CD14-positive monocyte (primary cell): ENCODE results near the gene MVP. TPM values are rescaled to one million over a fixed set of nuclear protein-coding genes. Genes with fewer than 3 reads are reported as not detected.

Source experiments
- DNase-seq, 3 donors: peaks; one replicate each; pipeline ENCODE4 v3.0.0-alpha.2; 2011 to 2022
- H2AFZ ChIP-seq: 2 replicates; pipeline ENCODE4 v1.6.0; 2012; ENCODE audit warnings: mild to moderate bottlenecking, low read depth, low read length, inconsistent platforms; ENCODE audit not compliant: insufficient read depth, poor library complexity, severe bottlenecking
- H3K27ac ChIP-seq, 2 donors: 1 replicate in 1 of 2; 2 replicates in 1 of 2; pipeline ENCODE4 v1.5.1; 2012 to 2013; ENCODE audit warnings: low read length in 2 of 2, control low read depth in 1 of 2, inconsistent platforms in 1 of 2, low read depth in 1 of 2, mild to moderate bottlenecking in 1 of 2
- H3K27me3 ChIP-seq, 2 donors: one replicate each; pipeline versions ENCODE4 v1.6.0 to v1.6.1; 2011 to 2013; ENCODE audit warnings: low read length in 2 of 2; ENCODE audit not compliant: control insufficient read depth in 2 of 2, insufficient read depth in 2 of 2
- H3K36me3 ChIP-seq, 2 donors: replicated peaks in 1 of 2; 1 replicate in 1 of 2; 2 replicates in 1 of 2; pipeline versions ENCODE4 v1.5.1 to v1.6.1; 2012 to 2013; ENCODE audit warnings: low read length in 2 of 2, control low read depth in 1 of 2, inconsistent platforms in 1 of 2, mild to moderate bottlenecking in 1 of 2; ENCODE audit not compliant: insufficient read depth in 2 of 2, control insufficient read depth in 1 of 2
- H3K4me1 ChIP-seq, 2 donors: 1 replicate in 1 of 2; 2 replicates in 1 of 2; pipeline versions ENCODE4 v1.5.1 to v1.6.1; 2012 to 2013; ENCODE audit warnings: low read length in 2 of 2, control low read depth in 1 of 2, inconsistent platforms in 1 of 2, mild to moderate bottlenecking in 1 of 2, moderate library complexity in 1 of 2; ENCODE audit not compliant: insufficient read depth in 2 of 2, control insufficient read depth in 1 of 2
- H3K4me2 ChIP-seq: replicated peaks from 2 replicates; pipeline ENCODE3; 2012; ENCODE audit warnings: low read length, moderate library complexity, mild to moderate bottlenecking; ENCODE audit not compliant: poor library complexity, severe bottlenecking; ENCODE audit errors: extremely low read depth
- H3K4me3 ChIP-seq, 3 experiments: fragments of 200-600 bp in 1 of 3; sonication (generic) in 1 of 3; replicated peaks in 1 of 3; 1 replicate in 2 of 3; 2 replicates in 1 of 3; pipeline ENCODE4 v1.5.1; 2011 to 2013; ENCODE audit warnings: low read length in 3 of 3, mild to moderate bottlenecking in 3 of 3, control low read depth in 2 of 3, low read depth in 2 of 3, inconsistent platforms in 1 of 3, moderate library complexity in 1 of 3
- H3K79me2 ChIP-seq: 2 replicates; pipeline ENCODE4 v1.6.0; 2012; ENCODE audit warnings: mild to moderate bottlenecking, control low read depth, inconsistent platforms, low read length, moderate library complexity; ENCODE audit not compliant: insufficient read depth
- H3K9ac ChIP-seq: 2 replicates; pipeline ENCODE4 v1.6.0; 2017; ENCODE audit warnings: low read length, mild to moderate bottlenecking; ENCODE audit not compliant: insufficient read depth, poor library complexity, severe bottlenecking
- H3K9me3 ChIP-seq, 2 donors: replicated peaks in 1 of 2; 1 replicate in 1 of 2; 2 replicates in 1 of 2; pipeline versions ENCODE4 v1.5.1 to v1.6.1; 2012 to 2013; ENCODE audit warnings: low read length in 2 of 2, control low read depth in 1 of 2; ENCODE audit not compliant: control insufficient read depth in 1 of 2, insufficient read depth in 1 of 2
- H4K20me1 ChIP-seq: 2 replicates; pipeline ENCODE4 v1.6.0; 2012; ENCODE audit warnings: mild to moderate bottlenecking, low read length, control low read depth, moderate library complexity; ENCODE audit not compliant: insufficient read depth
- H3K27ac Mint-ChIP-seq, 7 donors: one replicate each; pipeline ENCODE4 v1.8.0; 2020; ENCODE audit warnings: mild to moderate bottlenecking in 7 of 7, mixed read lengths in 7 of 7, moderate library complexity in 6 of 7, inconsistent platforms in 2 of 7
- H3K27me3 Mint-ChIP-seq, 3 donors: one replicate each; pipeline ENCODE4 v1.8.0; 2021 to 2022; ENCODE audit warnings: low read depth in 3 of 3, mild to moderate bottlenecking in 3 of 3, mixed read lengths in 3 of 3, moderate library complexity in 3 of 3, inconsistent platforms in 1 of 3
- H3K36me3 Mint-ChIP-seq, 2 donors: one replicate each; pipeline ENCODE4 v1.8.0; 2020; ENCODE audit warnings: mixed read lengths in 2 of 2, inconsistent platforms in 1 of 2, mild to moderate bottlenecking in 1 of 2
- H3K4me1 Mint-ChIP-seq: one replicate; pipeline ENCODE4 v1.8.0; 2020; ENCODE audit warnings: mild to moderate bottlenecking, mixed read lengths
- H3K4me3 Mint-ChIP-seq, 2 donors: one replicate each; pipeline ENCODE4 v1.8.0; 2020; ENCODE audit warnings: mild to moderate bottlenecking in 2 of 2, mixed read lengths in 2 of 2, moderate library complexity in 1 of 2
- H3K9me3 Mint-ChIP-seq, 7 donors: one replicate each; pipeline ENCODE4 v1.8.0; 2020 to 2022; ENCODE audit warnings: mixed read lengths in 7 of 7, mild to moderate bottlenecking in 6 of 7, moderate library complexity in 6 of 7, inconsistent platforms in 2 of 7
- WGBS: methylation state at CpG from one replicate; pipeline ENCODE4 v1.1.5; 2013; ENCODE audit warnings: missing lambda C conversion rate; ENCODE audit not compliant: insufficient coverage; 5-methylcytosine and 5-hydroxymethylcytosine counted together
- intact Hi-C, 2 donors: fragments of 100-400 bp; cut with micrococcal nuclease; formaldehyde crosslinking; loops; one replicate each; pipeline versions ENCODE4 v1.15.0 to v1.15.1; 2023
- polyA plus RNA-seq, 3 donors: library from polyadenylated mRNA; depleted of rRNA in 1 of 3; unstranded in 2 of 3; stranded (reverse) in 1 of 3; fragments of 300-500 nt in 2 of 3; fragments of >200 nt in 1 of 3; fragmentation: Illumina TruSeq in 2 of 3; gene quantifications; 1 replicate in 2 of 3; 2 replicates in 1 of 3; pipeline ENCODE4 v1.2.3, GENCODE V29; 2012 to 2021
- TF ChIP-seq, protein P1 (sequence below): fragments of 200-600 bp; IDR thresholded peaks from one replicate; pipeline ENCODE4 v1.8.0; 2022; ENCODE audit warnings: antibody characterized with exemption, mild to moderate bottlenecking

Gene MVP
- polyA plus RNA-seq, 3 donors, result 146 to 274 (median 185) TPM

DNA sequence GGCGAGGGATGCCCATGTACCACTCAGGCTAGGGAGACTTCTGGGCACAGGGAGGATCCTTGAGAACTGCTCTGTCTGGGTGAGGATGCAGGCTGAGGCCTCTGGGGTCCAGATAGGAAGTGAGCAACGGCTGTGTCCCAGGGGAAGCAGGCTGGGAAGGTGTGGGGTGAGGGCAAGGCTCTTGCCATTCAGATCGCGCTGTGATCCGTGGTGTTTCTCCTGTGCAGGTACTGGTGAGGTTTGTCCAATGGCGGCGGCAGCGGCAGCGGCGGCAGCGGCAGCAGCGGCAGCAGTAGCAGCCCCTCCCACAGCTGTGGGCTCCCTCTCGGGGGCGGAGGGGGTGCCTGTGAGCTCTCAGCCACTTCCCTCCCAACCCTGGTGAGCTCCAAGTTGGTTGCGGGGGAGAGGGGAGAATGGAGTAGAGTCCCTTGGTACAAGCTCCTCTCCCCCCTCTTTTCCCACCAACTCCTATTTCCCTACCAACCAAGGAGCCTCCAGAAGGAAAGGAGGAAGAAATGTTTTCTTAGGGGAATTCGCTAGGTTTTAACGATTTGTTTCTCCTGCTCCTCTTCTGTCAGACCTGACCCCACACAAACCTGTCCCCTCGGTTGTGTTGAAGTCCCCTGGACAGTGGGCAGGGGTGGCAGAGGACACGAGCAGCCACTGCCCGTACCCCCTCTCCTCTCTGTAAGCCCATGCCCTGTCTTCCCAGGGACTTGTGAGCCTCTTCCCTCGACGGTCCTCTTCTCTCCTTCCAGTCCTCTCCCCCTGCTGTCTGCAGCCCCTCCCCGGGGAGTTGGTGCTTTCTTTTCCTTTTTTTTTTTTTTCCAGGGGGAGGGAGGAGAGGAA lies 10.2 kb upstream of the MVP start:
- Mint-ChIP-seq H3K4me1 (peaks cover 57% of the 10 kb centered on the region), H3K27ac (peak overlapping the region in 6 of 7 donors; percentile 18 to 92 (median 74)), H3K9me3 (peaks cover 0 to 8% (median 3%) of the 10 kb centered on the region in 7 donors), H3K27me3 (peaks cover 22 to 34% (median 31%) of the 10 kb centered on the region in 3 donors), H3K4me3 (no peak overlapping the region), H3K36me3 (peaks cover 21 to 31% of the 10 kb centered on the region in 2 donors)
- H4K20me1 ChIP-seq, result peaks cover 36% of the 10 kb centered on the region
- peak overlapping the region in 1 of 3 experiments; percentile 73 for H3K4me3 ChIP-seq
- H3K4me1 ChIP-seq, result peaks cover 56 to 66% of the 10 kb centered on the region in 2 donors
- no peaks in the 10 kb centered on the region for H3K9me3 ChIP-seq
- DNase-seq, result no peak
- intact Hi-C loops, result loop anchor here (5.0 to 10.0 kb wide), 2 partner anchors 37 to 185 kb away; partner anchors contain the start of genes HIRIP3 (in 1 of the 2) and INO80E (in 1 of the 2)
- no peak overlapping the region for H2AFZ ChIP-seq
- peaks cover 13 to 23% of the 10 kb centered on the region in 2 donors for H3K36me3 ChIP-seq
- H3K27ac ChIP-seq, result peak overlapping the region; percentile 29 to 59
- H3K79me2 ChIP-seq, result peaks cover 27% of the 10 kb centered on the region
- TF ChIP-seq, protein P1, sequence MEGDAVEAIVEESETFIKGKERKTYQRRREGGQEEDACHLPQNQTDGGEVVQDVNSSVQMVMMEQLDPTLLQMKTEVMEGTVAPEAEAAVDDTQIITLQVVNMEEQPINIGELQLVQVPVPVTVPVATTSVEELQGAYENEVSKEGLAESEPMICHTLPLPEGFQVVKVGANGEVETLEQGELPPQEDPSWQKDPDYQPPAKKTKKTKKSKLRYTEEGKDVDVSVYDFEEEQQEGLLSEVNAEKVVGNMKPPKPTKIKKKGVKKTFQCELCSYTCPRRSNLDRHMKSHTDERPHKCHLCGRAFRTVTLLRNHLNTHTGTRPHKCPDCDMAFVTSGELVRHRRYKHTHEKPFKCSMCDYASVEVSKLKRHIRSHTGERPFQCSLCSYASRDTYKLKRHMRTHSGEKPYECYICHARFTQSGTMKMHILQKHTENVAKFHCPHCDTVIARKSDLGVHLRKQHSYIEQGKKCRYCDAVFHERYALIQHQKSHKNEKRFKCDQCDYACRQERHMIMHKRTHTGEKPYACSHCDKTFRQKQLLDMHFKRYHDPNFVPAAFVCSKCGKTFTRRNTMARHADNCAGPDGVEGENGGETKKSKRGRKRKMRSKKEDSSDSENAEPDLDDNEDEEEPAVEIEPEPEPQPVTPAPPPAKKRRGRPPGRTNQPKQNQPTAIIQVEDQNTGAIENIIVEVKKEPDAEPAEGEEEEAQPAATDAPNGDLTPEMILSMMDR, result no peak
- H3K4me2 ChIP-seq, result peak overlapping the region; percentile 76
- peaks cover 5 to 24% of the 10 kb centered on the region in 2 donors for H3K27me3 ChIP-seq
- 69% methylated on average over 5 of the region's 23 CpGs for WGBS
- H3K9ac ChIP-seq, result peak overlapping the region; percentile 50

DNA sequence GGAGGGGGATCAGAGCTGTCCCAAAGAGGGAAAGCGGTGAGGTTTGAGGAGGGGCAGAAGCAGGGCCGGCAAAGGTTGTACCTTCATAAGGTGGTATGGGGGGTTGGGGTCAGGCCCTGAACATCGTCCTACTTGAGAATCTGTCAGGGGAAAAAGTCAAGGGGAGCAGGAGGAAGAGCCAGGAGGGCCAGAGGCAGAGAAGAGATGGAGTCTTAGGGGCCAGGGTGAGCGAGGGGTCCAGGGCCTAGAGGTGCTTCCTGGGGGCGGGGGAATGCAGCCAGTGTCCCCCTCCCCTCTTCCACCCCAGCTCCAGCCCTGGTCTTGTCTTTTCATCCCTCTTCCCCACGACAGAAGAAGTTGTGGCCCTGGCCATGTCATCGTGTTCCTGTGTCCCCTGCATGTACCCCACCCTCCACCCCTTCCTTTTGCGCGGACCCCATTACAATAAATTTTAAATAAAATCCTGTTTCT lies 9.5 kb upstream of the MVP start:
- Histone ChIP-seq H3K27me3 (peaks cover 5 to 24% of the 10 kb centered on the region in 2 donors), H3K36me3 (peaks cover 13 to 23% of the 10 kb centered on the region in 2 donors), H3K9me3 (no peaks in the 10 kb centered on the region), H3K79me2 (peaks cover 27% of the 10 kb centered on the region), H4K20me1 (peaks cover 36% of the 10 kb centered on the region), H3K27ac (peak overlapping the region; percentile 29 to 59), H3K4me2 (peak overlapping the region; percentile 76), H3K9ac (peak overlapping the region; percentile 50), H3K4me3 (peak overlapping the region in 2 of 3 experiments; percentile 57 to 73), H3K4me1 (peaks cover 60 to 71% of the 10 kb centered on the region in 2 donors), H2AFZ (peak overlapping the region; percentile 70)
- Mint-ChIP-seq H3K27me3 (peaks cover 20 to 34% (median 31%) of the 10 kb centered on the region in 3 donors), H3K4me3 (peak overlapping the region; percentile 83 to 95), H3K9me3 (peaks cover 0 to 8% (median 3%) of the 10 kb centered on the region in 7 donors), H3K4me1 (peaks cover 63% of the 10 kb centered on the region), H3K27ac (peak overlapping the region; percentile 46 to 92 (median 87)), H3K36me3 (peaks cover 21 to 31% of the 10 kb centered on the region in 2 donors)
- TF ChIP-seq, protein P1, result no peak
- 26% methylated on average over 6 of the region's 9 CpGs for WGBS
- intact Hi-C loops, result loop anchor here in 1 of 2 donors (10.0 kb wide), 1 partner anchor 184 kb away; the partner anchor contains the start of genes HIRIP3 and INO80E
- DNase-seq, result no peak
